Activated naive CD8-positive, alpha-beta T cell (primary cell): ENCODE results near the gene TMC6.

Source experiments
- H3K27ac Mint-ChIP-seq: one replicate; pipeline ENCODE4 v1.8.0; 2021; ENCODE audit warnings: mixed read lengths
- H3K27me3 Mint-ChIP-seq: one replicate; pipeline ENCODE4 v1.8.0; 2021; ENCODE audit warnings: mixed read lengths
- H3K36me3 Mint-ChIP-seq: one replicate; pipeline ENCODE4 v1.8.0; 2021; ENCODE audit warnings: mixed read lengths
- H3K4me1 Mint-ChIP-seq: one replicate; pipeline ENCODE4 v1.8.0; 2021; ENCODE audit warnings: low read depth, mixed read lengths
- H3K4me3 Mint-ChIP-seq: one replicate; pipeline ENCODE4 v1.8.0; 2021; ENCODE audit warnings: mild to moderate bottlenecking, mixed read lengths
- H3K9me3 Mint-ChIP-seq: one replicate; pipeline ENCODE4 v1.8.0; 2021; ENCODE audit warnings: low read depth, mixed read lengths

Gene TMC6

DNA sequence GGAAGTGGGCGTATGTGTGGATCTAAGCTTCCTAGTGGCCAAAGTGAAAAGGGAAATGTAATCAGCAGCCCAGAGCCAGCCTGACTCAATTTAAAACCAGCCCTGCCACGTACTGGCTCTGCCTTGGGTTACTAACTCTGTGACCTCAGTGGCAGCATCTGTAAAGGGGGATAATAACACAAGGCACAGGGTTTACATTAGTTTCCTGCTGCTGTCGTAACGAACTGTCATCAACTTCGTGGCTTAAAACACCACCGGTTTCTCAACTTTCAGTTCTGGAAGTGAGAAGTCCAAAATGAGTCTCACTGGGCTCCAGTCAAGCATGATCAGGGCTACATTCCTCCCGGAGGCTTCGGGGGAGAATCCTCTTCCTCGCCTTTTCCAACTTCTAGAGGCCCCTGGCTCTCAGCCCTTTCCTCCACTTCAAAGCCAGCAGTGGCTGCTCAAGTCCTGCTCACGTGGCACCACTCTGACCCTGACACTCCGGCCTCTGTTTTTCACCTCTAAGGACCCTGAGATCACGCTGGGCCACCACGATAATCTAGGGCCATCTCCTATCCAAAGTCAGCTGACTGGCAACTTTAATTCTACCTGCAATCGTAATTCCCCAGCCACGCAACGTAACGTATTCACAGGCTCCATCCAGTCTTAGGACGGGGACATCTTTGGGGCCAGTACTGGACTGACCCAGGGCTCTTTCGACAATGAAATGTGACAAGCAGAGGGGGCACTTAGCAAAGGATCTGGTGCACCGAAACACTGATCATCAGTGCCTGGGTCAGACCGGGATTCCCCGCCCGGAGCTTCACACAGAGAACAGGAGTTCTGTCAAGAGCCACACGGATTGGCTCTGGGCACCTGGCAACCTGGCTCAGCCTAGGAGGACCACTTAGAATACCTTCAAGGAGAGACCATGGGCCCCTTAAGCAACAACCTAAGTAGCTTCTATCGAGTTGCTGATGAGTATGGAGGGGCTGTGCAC is 14.5 kb downstream of the TMC6 start:
- Mint-ChIP-seq H3K27me3 (no peaks in the 10 kb centered on the region), H3K4me1 (peaks cover 32% of the 10 kb centered on the region), H3K36me3 (peaks cover 2% of the 10 kb centered on the region), H3K4me3 (no peak overlapping the region), H3K27ac (peak overlapping the region; percentile 78), H3K9me3 (no peaks in the 10 kb centered on the region)

DNA sequence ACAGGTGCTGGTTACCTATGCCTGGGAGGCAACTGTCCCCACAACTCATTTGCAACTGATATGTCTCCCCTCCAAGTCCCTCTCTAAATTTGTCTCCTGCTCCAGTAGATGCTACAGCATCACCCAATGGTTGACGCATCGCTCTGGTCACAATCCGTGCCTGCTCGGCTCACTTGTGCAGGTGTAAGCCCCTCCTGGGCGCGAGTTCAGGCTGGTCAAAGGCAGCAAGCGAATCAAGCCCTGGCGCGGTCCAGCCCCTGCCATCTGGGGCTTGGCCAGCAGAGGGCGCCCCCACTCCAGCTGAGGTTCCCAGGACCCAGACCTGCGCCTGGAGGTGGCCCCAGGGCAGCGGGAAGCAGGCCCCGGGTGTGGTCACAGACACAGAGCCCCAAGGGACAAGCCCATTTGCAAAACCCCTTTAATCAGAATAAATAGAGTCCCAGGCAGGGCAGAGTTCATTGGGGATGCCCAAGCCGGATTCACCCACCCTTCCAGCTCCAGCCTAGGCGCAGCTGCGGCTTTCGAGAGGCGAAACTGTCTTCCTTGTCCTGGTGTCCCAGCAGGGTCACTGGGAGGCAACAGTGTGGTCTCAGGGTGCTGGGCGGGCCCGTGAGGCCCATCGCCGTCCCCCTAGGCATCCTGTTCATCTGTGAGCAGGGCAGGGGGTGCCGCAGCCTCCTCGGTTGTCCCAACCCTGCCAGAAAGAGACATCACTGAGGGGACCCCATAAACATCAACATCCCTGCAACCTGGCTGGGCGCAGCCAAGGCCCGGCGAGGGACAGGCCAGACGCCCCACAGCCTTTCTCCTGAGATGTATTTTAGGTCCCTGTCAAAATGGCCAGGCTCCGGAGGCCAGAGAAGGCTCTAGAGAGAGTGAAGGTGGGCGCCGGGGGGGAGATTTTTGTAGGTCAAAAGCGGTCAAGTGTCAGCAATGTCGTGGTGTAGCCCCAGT is 15.8 kb downstream of the TMC6 start:
- peak overlapping the region; percentile 97 for H3K27ac Mint-ChIP-seq
- no peaks in the 10 kb centered on the region for H3K36me3 Mint-ChIP-seq
- H3K4me1 Mint-ChIP-seq: peaks cover 32% of the 10 kb centered on the region
- no peaks in the 10 kb centered on the region for H3K9me3 Mint-ChIP-seq
- H3K4me3 Mint-ChIP-seq: peak overlapping the region; percentile 61
- no peaks in the 10 kb centered on the region for H3K27me3 Mint-ChIP-seq

DNA sequence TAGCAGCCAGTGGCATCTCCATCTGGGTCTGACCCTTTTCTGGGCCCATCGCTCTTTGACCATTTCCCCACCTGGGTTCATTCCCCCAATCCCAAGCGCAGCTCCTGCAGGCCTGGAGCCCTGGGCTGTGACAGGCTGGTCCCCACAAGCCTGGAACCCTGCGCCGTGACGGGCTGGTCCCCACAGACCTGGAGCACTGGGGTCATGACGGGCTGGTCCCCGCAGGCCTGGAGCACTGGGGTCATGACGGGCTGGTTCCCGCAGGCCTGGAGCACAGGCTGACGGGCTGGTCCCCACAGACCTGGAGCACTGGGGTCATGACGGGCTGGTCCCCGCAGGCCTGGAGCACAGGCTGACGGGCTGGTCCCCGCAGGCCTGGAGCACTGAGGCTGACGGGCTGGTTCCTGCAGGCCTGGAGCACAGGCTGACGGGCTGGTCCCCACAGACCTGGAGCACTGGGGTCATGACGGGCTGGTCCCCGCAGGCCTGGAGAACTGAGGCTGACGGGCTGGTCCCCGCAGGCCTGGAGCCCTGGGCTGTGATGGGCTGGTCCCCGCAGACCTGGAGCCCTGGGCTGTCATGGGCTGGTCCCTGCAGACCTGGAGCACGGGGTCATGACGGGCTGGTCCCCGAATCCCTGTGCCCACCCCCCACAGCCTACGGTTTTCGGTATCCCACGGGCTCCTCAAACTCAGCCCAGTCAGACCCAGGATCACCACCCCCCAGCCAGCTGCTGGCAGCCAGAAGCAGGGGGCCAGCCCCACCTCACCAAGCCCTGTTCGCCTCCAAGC is 16.6 kb downstream of the TMC6 start:
- H3K9me3 Mint-ChIP-seq: no peaks in the 10 kb centered on the region
- H3K36me3 Mint-ChIP-seq: no peaks in the 10 kb centered on the region
- no peak overlapping the region for H3K27ac Mint-ChIP-seq
- peaks cover 34% of the 10 kb centered on the region for H3K4me1 Mint-ChIP-seq
- H3K27me3 Mint-ChIP-seq: no peaks in the 10 kb centered on the region
- no peak overlapping the region for H3K4me3 Mint-ChIP-seq

GRCh38 chr17:78111016-78111726 is 17.4 kb downstream of the TMC6 start:
- Mint-ChIP-seq H3K36me3 (no peaks in the 10 kb centered on the region), H3K27ac (no peak overlapping the region), H3K4me1 (peaks cover 33% of the 10 kb centered on the region), H3K27me3 (no peaks in the 10 kb centered on the region), H3K4me3 (no peak overlapping the region), H3K9me3 (no peaks in the 10 kb centered on the region)

- Mint-ChIP-seq H3K27me3 (no peaks in the 10 kb centered on the region), H3K27ac (no peak overlapping the region), H3K36me3 (no peaks in the 10 kb centered on the region), H3K4me3 (no peak overlapping the region), H3K4me1 (peaks cover 33% of the 10 kb centered on the region), H3K9me3 (no peaks in the 10 kb centered on the region)
These were observed 18.1 kb downstream of the TMC6 start for GRCh38 chr17:78110363-78111015.

DNA sequence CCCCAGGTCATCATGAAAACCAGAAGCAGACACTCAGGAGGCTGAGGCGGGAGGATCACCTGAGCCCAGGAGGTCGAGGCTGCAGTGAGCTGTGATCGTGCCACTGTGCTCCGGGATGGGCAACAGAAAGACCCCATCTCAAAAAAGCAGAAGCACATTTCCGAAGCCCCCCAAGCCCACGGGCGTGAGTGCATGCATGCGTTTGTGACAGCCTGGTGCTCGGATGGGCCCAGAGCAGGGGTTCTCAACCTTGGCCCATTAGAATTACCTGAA is 19.1 kb downstream of the TMC6 start:
- H3K4me3 Mint-ChIP-seq: no peak overlapping the region
- no peak overlapping the region for H3K27ac Mint-ChIP-seq
- no peaks in the 10 kb centered on the region for H3K9me3 Mint-ChIP-seq
- H3K4me1 Mint-ChIP-seq: peaks cover 32% of the 10 kb centered on the region
- no peaks in the 10 kb centered on the region for H3K27me3 Mint-ChIP-seq
- no peaks in the 10 kb centered on the region for H3K36me3 Mint-ChIP-seq

- H3K4me3 Mint-ChIP-seq: no peak overlapping the region
- H3K9me3 Mint-ChIP-seq: no peaks in the 10 kb centered on the region
- H3K4me1 Mint-ChIP-seq: peaks cover 27% of the 10 kb centered on the region
- no peaks in the 10 kb centered on the region for H3K36me3 Mint-ChIP-seq
- no peaks in the 10 kb centered on the region for H3K27me3 Mint-ChIP-seq
- peak overlapping the region; percentile 54 for H3K27ac Mint-ChIP-seq
These were observed 19.6 kb downstream of the TMC6 start for GRCh38 chr17:78108726-78109488.

- H3K9me3 Mint-ChIP-seq: no peaks in the 10 kb centered on the region
- H3K4me3 Mint-ChIP-seq: no peak overlapping the region
- H3K4me1 Mint-ChIP-seq: peaks cover 21% of the 10 kb centered on the region
- H3K27me3 Mint-ChIP-seq: no peaks in the 10 kb centered on the region
- peak overlapping the region; percentile 85 for H3K27ac Mint-ChIP-seq
- H3K36me3 Mint-ChIP-seq: no peaks in the 10 kb centered on the region
These were observed 20.4 kb downstream of the TMC6 start for GRCh38 chr17:78107976-78108725.

DNA sequence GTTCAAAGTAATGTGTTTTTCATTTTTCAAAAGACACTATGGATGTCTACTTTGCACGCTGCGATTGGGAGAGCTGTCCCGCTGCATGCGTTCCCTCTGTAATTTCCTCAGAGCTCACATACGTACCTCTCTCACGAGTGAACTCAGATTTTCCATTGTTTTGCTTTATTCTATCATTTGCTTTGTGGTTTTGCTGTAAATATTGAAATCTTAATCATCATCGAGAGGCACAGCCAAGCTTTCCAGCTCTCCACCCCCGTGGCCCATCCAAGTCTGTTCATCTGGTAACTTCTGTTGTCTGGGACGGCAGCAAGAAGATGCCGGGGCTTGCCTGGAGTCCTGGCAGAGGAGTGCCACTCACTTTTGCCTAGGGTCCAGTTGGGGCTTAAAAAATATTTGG is 21.1 kb downstream of the TMC6 start:
- no peak overlapping the region for H3K4me3 Mint-ChIP-seq
- H3K9me3 Mint-ChIP-seq: no peaks in the 10 kb centered on the region
- peaks cover 17% of the 10 kb centered on the region for H3K4me1 Mint-ChIP-seq
- no peaks in the 10 kb centered on the region for H3K27me3 Mint-ChIP-seq
- H3K27ac Mint-ChIP-seq: peak overlapping the region; percentile 85
- no peaks in the 10 kb centered on the region for H3K36me3 Mint-ChIP-seq

GRCh38 chr17:78106211-78106610 is 22.3 kb downstream of the TMC6 start:
- Mint-ChIP-seq H3K36me3 (peaks cover 2% of the 10 kb centered on the region), H3K27ac (no peak overlapping the region), H3K4me1 (peaks cover 16% of the 10 kb centered on the region), H3K27me3 (no peaks in the 10 kb centered on the region), H3K9me3 (no peaks in the 10 kb centered on the region), H3K4me3 (no peak overlapping the region)

GRCh38 chr17:78105551-78105950 is 23.0 kb downstream of the TMC6 start:
- Mint-ChIP-seq H3K27me3 (no peaks in the 10 kb centered on the region), H3K36me3 (peaks cover 3% of the 10 kb centered on the region), H3K4me1 (peaks cover 14% of the 10 kb centered on the region), H3K4me3 (no peak overlapping the region), H3K27ac (no peak overlapping the region), H3K9me3 (no peaks in the 10 kb centered on the region)

DNA sequence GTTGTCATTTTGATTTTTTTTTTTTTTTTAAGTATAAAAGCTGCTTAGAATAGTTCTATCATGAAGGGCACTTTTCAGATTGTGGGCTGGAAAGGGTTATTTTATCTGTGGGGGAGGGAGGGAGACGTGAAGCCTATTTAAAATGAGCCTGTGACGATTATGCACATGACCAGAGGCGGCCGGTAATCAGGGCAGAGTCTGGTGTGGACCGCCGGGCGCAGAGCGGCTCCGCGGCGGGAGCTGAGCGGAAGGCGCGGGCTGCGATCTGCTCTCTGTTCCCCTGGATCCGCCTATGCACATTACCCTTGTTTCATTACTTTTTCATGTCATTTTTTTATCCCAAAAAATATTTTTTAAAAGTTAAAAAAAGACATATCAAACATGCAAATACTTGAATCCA is 23.5 kb downstream of the TMC6 start:
- no peak overlapping the region for H3K4me3 Mint-ChIP-seq
- H3K36me3 Mint-ChIP-seq: peaks cover 3% of the 10 kb centered on the region
- no peaks in the 10 kb centered on the region for H3K27me3 Mint-ChIP-seq
- H3K9me3 Mint-ChIP-seq: no peaks in the 10 kb centered on the region
- H3K27ac Mint-ChIP-seq: no peak overlapping the region
- H3K4me1 Mint-ChIP-seq: peaks cover 13% of the 10 kb centered on the region

GRCh38 chr17:78104540-78104941 is 24.0 kb downstream of the TMC6 start:
- Mint-ChIP-seq H3K27me3 (no peaks in the 10 kb centered on the region), H3K4me3 (no peak overlapping the region), H3K36me3 (peaks cover 5% of the 10 kb centered on the region), H3K27ac (no peak overlapping the region), H3K4me1 (peaks cover 13% of the 10 kb centered on the region), H3K9me3 (no peaks in the 10 kb centered on the region)
